Measurements from ENCODE around the gene CLCF1. TPM values are rescaled to one million over a fixed set of nuclear protein-coding genes. Genes with fewer than 3 reads are reported as not detected.
A peak's percentile ranks its signal among the peaks of the same experiment; 100 is the strongest.

CLCF1 gene
- total and polyA plus RNA-seq, 2 of the 13 experiments (the other 11 are each of a cell fraction or from before 2014, with no cell fraction given): 0.49 to 0.78 TPM

- TF ChIP-seq SIN3A (IDR thresholded peaks at IDR 0.05; ENCODE audit: borderline replicate concordance, low read depth, low read length) (no peak), ZNF263 (CRISPR knock-in tag; IDR thresholded peaks at IDR 0.05) (peak; percentile 74), NPAS2 (CRISPR knock-in tag; IDR thresholded peaks at IDR 0.05; ENCODE audit: borderline replicate concordance) (no peak), DRAP1 (CRISPR knock-in tag; IDR thresholded peaks at IDR 0.05) (no peak), ZNF740 (CRISPR knock-in tag; IDR thresholded peaks at IDR 0.05) (no peak), ASH2L (IDR thresholded peaks at IDR 0.05; ENCODE audit: insufficient read length, low read depth, low read length) (no peak), IKZF5 (CRISPR knock-in tag; IDR thresholded peaks at IDR 0.05) (peak; percentile 63; the same call in 1 of the 2 replicates), RORA (CRISPR knock-in tag; IDR thresholded peaks at IDR 0.05) (no peak), KLF6 (CRISPR knock-in tag; IDR thresholded peaks at IDR 0.05) (peak; percentile 69; the same call in 1 of the 2 replicates)
These were observed 16.4 kb downstream of the CLCF1 start (continued) for GRCh38 chr11:67356864-67357561.

- H3K4me1 ChIP-seq (ENCODE audit: insufficient read depth, low read length): peaks cover 46% of the 10 kb centered on the region
- H3K27me3 ChIP-seq (ENCODE audit: control insufficient read depth in 1 of 2, insufficient read depth in 2 of 2, low read length in 2 of 2): no peaks in the 10 kb centered on the region
- no peaks in the 10 kb centered on the region for H3K79me2 ChIP-seq (ENCODE audit: insufficient read depth, low read length)
- H3K4me3 ChIP-seq (replicated peaks in 1 of 3; ENCODE audit: insufficient read depth in 1 of 3, low read depth in 2 of 3, low read length in 3 of 3): peak overlapping the region in 2 of 3 experiments; percentile 10 to 90; a peak in 1 of 6 replicates
- H2AFZ ChIP-seq (ENCODE audit: low read length): no peak overlapping the region
- H4K20me1 ChIP-seq (ENCODE audit: insufficient read depth, low read length): no peaks in the 10 kb centered on the region
- FAIRE-seq (no peak), DNase-seq (ENCODE audit: low spot score) (no peak), ATAC-seq (no peak)
- CTCF ChIA-PET (ENCODE audit: low intra/inter-chr PET ratio, low total read pairs): interaction anchor here (0.6 to 4.1 kb wide), 3 partner anchors 12 to 26 kb away, joined by 3 to 45 read pairs (median 9); partner anchors contain the start of gene CLCF1
- intact Hi-C loops (cut with micrococcal nuclease; ENCODE audit: unreplicated experiment): loop anchor here (1.0 kb wide), 1 partner anchor 17 kb away; the partner anchor contains the start of gene CLCF1
- H3K4me2 ChIP-seq (ENCODE audit: low read depth, low read length): peak overlapping the region; percentile 96
- H3K27ac ChIP-seq (ENCODE audit: extremely low read length, insufficient read depth, low read length): no peak overlapping the region
- no TSS peak for BruUV-seq (replicated peaks)
- 0% methylated on average over 3 of the region's 4 CpGs for WGBS (ENCODE audit: low lambda C conversion rate)
- POLR2A ChIA-PET: interaction anchor here (1.8 to 9.7 kb wide), 2 partner anchors 22 to 36 kb away, joined by 5 to 365 read pairs; partner anchors contain the start of genes CLCF1 and RAD9A
- no peaks in the 10 kb centered on the region for H3K9me3 ChIP-seq (ENCODE audit: low read length)
- H3K36me3 ChIP-seq (replicated peaks in 1 of 2; ENCODE audit: control insufficient read depth in 1 of 2, insufficient read depth in 2 of 2, low read length in 2 of 2): no peaks in the 10 kb centered on the region
- H3K9ac ChIP-seq (ENCODE audit: insufficient read depth, low read depth, low read length): peak overlapping the region; percentile 63
- in situ Hi-C loops (cut with HindIII; ENCODE audit: extremely low pct_ligation_motif_present, low pct_unique_long_range_greater_than_20kb): no loop called here
- TF ChIP-seq ZNF749 (CRISPR knock-in tag; IDR thresholded peaks at IDR 0.05; ENCODE audit: borderline replicate concordance) (0 out of 2 replicates have a peak, but pooled peaks have one; percentile 46), HOXD1 (CRISPR knock-in tag; IDR thresholded peaks at IDR 0.05) (0 out of 2 replicates have a peak, but pooled peaks have one; percentile 30), SIN3B (IDR thresholded peaks at IDR 0.05; ENCODE audit: low read length) (no peak), SOX6 (IDR thresholded peaks at IDR 0.05) (no peak), SOX6 (CRISPR knock-in tag; IDR thresholded peaks at IDR 0.05) (0 out of 2 replicates have a peak, but pooled peaks have one; percentile 24), KDM5B (CRISPR knock-in tag; IDR thresholded peaks at IDR 0.05; ENCODE audit: borderline replicate concordance) (no peak), THAP9 (CRISPR knock-in tag; IDR thresholded peaks at IDR 0.05; ENCODE audit: borderline replicate concordance) (no peak), POLR2AphosphoS5 (IDR thresholded peaks at IDR 0.05; ENCODE audit: low read depth, low read length) (no peak)
These were observed 17.0 kb downstream of the CLCF1 start for GRCh38 chr11:67356387-67356863.

All from HepG2 (cell line).